Measurements from ENCODE around the gene FERD3L. TPM values are rescaled to one million over a fixed set of nuclear protein-coding genes. Genes with fewer than 3 reads are reported as not detected.

Gene FERD3L
- total RNA-seq, 1 donor from 2014 or later, result 0.96 TPM

GRCh38 chr7:19106241-19107080 lies 38.8 kb downstream of the FERD3L start:
- Mint-ChIP-seq H3K27ac (ENCODE audit: unreplicated experiment) (no peak overlapping the region), H3K9me3 (ENCODE audit: unreplicated experiment) (peaks cover 8% of the 10 kb centered on the region), H3K27me3 (ENCODE audit: unreplicated experiment) (peaks cover 53% of the 10 kb centered on the region), H3K4me1 (ENCODE audit: low read depth, unreplicated experiment) (peaks cover 24% of the 10 kb centered on the region), H3K36me3 (ENCODE audit: unreplicated experiment) (no peaks in the 10 kb centered on the region), H3K4me3 (ENCODE audit: unreplicated experiment) (peak overlapping the region; percentile 81)
- DNase-seq, result peak; percentile 47
- TF ChIP-seq CTCF (IDR thresholded peaks at IDR 0.05; ENCODE audit: partially characterized antibody, unreplicated experiment), result no peak

- Mint-ChIP-seq H3K36me3 (ENCODE audit: unreplicated experiment) (no peaks in the 10 kb centered on the region), H3K9me3 (ENCODE audit: unreplicated experiment) (peaks cover 2% of the 10 kb centered on the region), H3K4me1 (ENCODE audit: low read depth, unreplicated experiment) (peaks cover 24% of the 10 kb centered on the region), H3K27ac (ENCODE audit: unreplicated experiment) (no peak overlapping the region), H3K27me3 (ENCODE audit: unreplicated experiment) (peaks cover 47% of the 10 kb centered on the region), H3K4me3 (ENCODE audit: unreplicated experiment) (no peak overlapping the region)
- no peak for DNase-seq
- no peak for TF ChIP-seq CTCF (IDR thresholded peaks at IDR 0.05; ENCODE audit: partially characterized antibody, unreplicated experiment)
Measured at GRCh38 chr7:19105546-19105945, 39.7 kb downstream of the FERD3L start.

- no peaks in the 10 kb centered on the region for H3K36me3 Mint-ChIP-seq (ENCODE audit: unreplicated experiment)
- TF ChIP-seq CTCF (IDR thresholded peaks at IDR 0.05; ENCODE audit: partially characterized antibody, unreplicated experiment), result no peak
- H3K9me3 Mint-ChIP-seq (ENCODE audit: unreplicated experiment), result peaks cover 2% of the 10 kb centered on the region
- no peak overlapping the region for H3K4me3 Mint-ChIP-seq (ENCODE audit: unreplicated experiment)
- peaks cover 45% of the 10 kb centered on the region for H3K27me3 Mint-ChIP-seq (ENCODE audit: unreplicated experiment)
- no peak for DNase-seq
- no peak overlapping the region for H3K27ac Mint-ChIP-seq (ENCODE audit: unreplicated experiment)
- H3K4me1 Mint-ChIP-seq (ENCODE audit: low read depth, unreplicated experiment), result peaks cover 24% of the 10 kb centered on the region
Measured at GRCh38 chr7:19104811-19105210, 40.4 kb downstream of the FERD3L start.

- Mint-ChIP-seq H3K4me3 (ENCODE audit: unreplicated experiment) (no peak overlapping the region), H3K27me3 (ENCODE audit: unreplicated experiment) (peaks cover 27% of the 10 kb centered on the region), H3K27ac (ENCODE audit: unreplicated experiment) (no peak overlapping the region), H3K9me3 (ENCODE audit: unreplicated experiment) (peaks cover 2% of the 10 kb centered on the region), H3K36me3 (ENCODE audit: unreplicated experiment) (no peaks in the 10 kb centered on the region), H3K4me1 (ENCODE audit: low read depth, unreplicated experiment) (peaks cover 14% of the 10 kb centered on the region)
- DNase-seq, result no peak
- no peak for TF ChIP-seq CTCF (IDR thresholded peaks at IDR 0.05; ENCODE audit: partially characterized antibody, unreplicated experiment)
Measured at GRCh38 chr7:19102884-19103283, 42.3 kb downstream of the FERD3L start.

GRCh38 chr7:19101909-19102308 lies 43.3 kb downstream of the FERD3L start:
- no peak overlapping the region for H3K4me3 Mint-ChIP-seq (ENCODE audit: unreplicated experiment)
- no peaks in the 10 kb centered on the region for H3K36me3 Mint-ChIP-seq (ENCODE audit: unreplicated experiment)
- no peak overlapping the region for H3K27ac Mint-ChIP-seq (ENCODE audit: unreplicated experiment)
- TF ChIP-seq CTCF (IDR thresholded peaks at IDR 0.05; ENCODE audit: partially characterized antibody, unreplicated experiment), result no peak
- H3K27me3 Mint-ChIP-seq (ENCODE audit: unreplicated experiment), result peaks cover 18% of the 10 kb centered on the region
- H3K4me1 Mint-ChIP-seq (ENCODE audit: low read depth, unreplicated experiment), result peaks cover 5% of the 10 kb centered on the region
- DNase-seq, result no peak
- peaks cover under 1% of the 10 kb centered on the region for H3K9me3 Mint-ChIP-seq (ENCODE audit: unreplicated experiment)

Data from glutamatergic neuron (in vitro differentiated cells).